ENCODE data around the gene NELFB. TPM values are rescaled to one million over a fixed set of nuclear protein-coding genes. Genes with fewer than 3 reads are reported as not detected.

NELFB gene
- total RNA-seq, 1 donor from 2014 or later: 33.9 TPM

- H3K4me1 ChIP-seq (ENCODE audit: control insufficient read depth in 3 of 3, insufficient read depth in 3 of 3, low read length in 3 of 3): peaks cover 16 to 27% (median 26%) of the 10 kb centered on the region in 3 donors
- H3K9ac ChIP-seq (ENCODE audit: low read depth in 1 of 3, low read length in 3 of 3): no peak overlapping the region
- no peaks in the 10 kb centered on the region for H3K36me3 ChIP-seq (ENCODE audit: control insufficient read depth in 3 of 3, insufficient read depth in 3 of 3, low read length in 3 of 3)
- H3K27ac ChIP-seq (ENCODE audit: low read depth, low read length): no peak overlapping the region
- H3K4me3 ChIP-seq (ENCODE audit: low read length in 3 of 3): no peak overlapping the region
- no peaks in the 10 kb centered on the region for H3K9me3 ChIP-seq (ENCODE audit: control insufficient read depth in 3 of 3, low read length in 3 of 3)
- peaks cover 15 to 22% (median 16%) of the 10 kb centered on the region in 3 donors for H3K27me3 ChIP-seq (ENCODE audit: control insufficient read depth in 3 of 3, insufficient read depth in 3 of 3, low read length in 3 of 3)
Measured at GRCh38 chr9:137319739-137320551, 64.8 kb downstream of the NELFB start.

GRCh38 chr9:137320555-137321384 is 65.6 kb downstream of the NELFB start:
- Histone ChIP-seq H3K4me1 (ENCODE audit: control insufficient read depth in 3 of 3, insufficient read depth in 3 of 3, low read length in 3 of 3) (peaks cover 16 to 26% (median 25%) of the 10 kb centered on the region in 3 donors), H3K27me3 (ENCODE audit: control insufficient read depth in 3 of 3, insufficient read depth in 3 of 3, low read length in 3 of 3) (peaks cover 15 to 17% (median 16%) of the 10 kb centered on the region in 3 donors), H3K9ac (ENCODE audit: low read depth in 1 of 3, low read length in 3 of 3) (peak overlapping the region in 1 of 3 donors; percentile 16), H3K9me3 (ENCODE audit: control insufficient read depth in 3 of 3, low read length in 3 of 3) (no peaks in the 10 kb centered on the region), H3K27ac (ENCODE audit: low read depth, low read length) (no peak overlapping the region), H3K4me3 (ENCODE audit: low read length in 3 of 3) (no peak overlapping the region), H3K36me3 (ENCODE audit: control insufficient read depth in 3 of 3, insufficient read depth in 3 of 3, low read length in 3 of 3) (no peaks in the 10 kb centered on the region)

- Histone ChIP-seq H3K4me1 (ENCODE audit: control insufficient read depth in 3 of 3, insufficient read depth in 3 of 3, low read length in 3 of 3) (peaks cover 12 to 22% (median 22%) of the 10 kb centered on the region in 3 donors), H3K27ac (ENCODE audit: low read depth, low read length) (no peak overlapping the region), H3K9me3 (ENCODE audit: control insufficient read depth in 3 of 3, low read length in 3 of 3) (no peaks in the 10 kb centered on the region), H3K9ac (ENCODE audit: low read depth in 1 of 3, low read length in 3 of 3) (no peak overlapping the region), H3K27me3 (ENCODE audit: control insufficient read depth in 3 of 3, insufficient read depth in 3 of 3, low read length in 3 of 3) (peaks cover 9 to 11% (median 10%) of the 10 kb centered on the region in 3 donors), H3K4me3 (ENCODE audit: low read length in 3 of 3) (no peak overlapping the region), H3K36me3 (ENCODE audit: control insufficient read depth in 3 of 3, insufficient read depth in 3 of 3, low read length in 3 of 3) (no peaks in the 10 kb centered on the region)
Measured at GRCh38 chr9:137321726-137322361, 66.7 kb downstream of the NELFB start.

Other genes starting within 250 kb of the NELFB start
- gene ABCA2, start 227.1 kb upstream of the NELFB start, total RNA-seq: 5.2 TPM
- gene FUT7, start 223.2 kb upstream of the NELFB start, total RNA-seq: not detected
- gene NPDC1, start 209.2 kb upstream of the NELFB start, total RNA-seq: 5.7 TPM
- gene ENTPD2, start 201.3 kb upstream of the NELFB start, total RNA-seq: 5.2 TPM
- 1.0 TPM for gene SAPCD2, start 184.8 kb upstream of the NELFB start, total RNA-seq
- gene UAP1L1, start 177.8 kb upstream of the NELFB start, total RNA-seq: 1.0 TPM
- 31.8 TPM for gene MAN1B1, start 168.3 kb upstream of the NELFB start, total RNA-seq
- 19.8 TPM for gene DPP7, start 140.6 kb upstream of the NELFB start, total RNA-seq
- not detected for gene GRIN1, start 116.2 kb upstream of the NELFB start, total RNA-seq
- gene LRRC26, start 85.3 kb upstream of the NELFB start, total RNA-seq: not detected
- gene TMEM210, start 83.3 kb upstream of the NELFB start, total RNA-seq: not detected
- gene ANAPC2, start 66.8 kb upstream of the NELFB start, total RNA-seq: 21.4 TPM
- 47.0 TPM for gene SSNA1, start 66.7 kb upstream of the NELFB start, total RNA-seq
- gene TPRN, start 54.6 kb upstream of the NELFB start, total RNA-seq: 2.6 TPM
- 32.9 TPM for gene TMEM203, start 49.7 kb upstream of the NELFB start, total RNA-seq
- 4.7 TPM for gene NDOR1, start 49.6 kb upstream of the NELFB start, total RNA-seq
- gene RNF208, start 33.1 kb upstream of the NELFB start, total RNA-seq: not detected
- not detected for gene CYSRT1, start 30.2 kb upstream of the NELFB start, total RNA-seq
- gene RNF224, start 27.8 kb upstream of the NELFB start, total RNA-seq: not detected
- gene SLC34A3, start 24.4 kb upstream of the NELFB start, total RNA-seq: not detected
- gene TUBB4B, start 14.0 kb upstream of the NELFB start, total RNA-seq: 97.1 TPM
- not detected for gene STPG3, start 4.0 kb upstream of the NELFB start, total RNA-seq
- gene TOR4A, start 22.4 kb downstream of the NELFB start, total RNA-seq: 2.1 TPM
- 2.1 TPM for gene NRARP, start 46.9 kb downstream of the NELFB start, total RNA-seq
- gene EXD3, start 167.8 kb downstream of the NELFB start, total RNA-seq: 8.4 TPM
- 0.52 TPM for gene NOXA1, start 168.1 kb downstream of the NELFB start, total RNA-seq
- not detected for gene ENTPD8, start 186.0 kb downstream of the NELFB start, total RNA-seq
- gene NSMF, start 204.0 kb downstream of the NELFB start, total RNA-seq: 4.2 TPM